Measurements from ENCODE around the gene AOPEP.

AOPEP gene

GRCh38 chr9:95130484-95130883 is 404.0 kb downstream of the AOPEP start:
- no peak for DNase-seq

GRCh38 chr9:95131023-95131943 is 404.8 kb downstream of the AOPEP start:
- DNase-seq, result peak; percentile 32

DNA sequence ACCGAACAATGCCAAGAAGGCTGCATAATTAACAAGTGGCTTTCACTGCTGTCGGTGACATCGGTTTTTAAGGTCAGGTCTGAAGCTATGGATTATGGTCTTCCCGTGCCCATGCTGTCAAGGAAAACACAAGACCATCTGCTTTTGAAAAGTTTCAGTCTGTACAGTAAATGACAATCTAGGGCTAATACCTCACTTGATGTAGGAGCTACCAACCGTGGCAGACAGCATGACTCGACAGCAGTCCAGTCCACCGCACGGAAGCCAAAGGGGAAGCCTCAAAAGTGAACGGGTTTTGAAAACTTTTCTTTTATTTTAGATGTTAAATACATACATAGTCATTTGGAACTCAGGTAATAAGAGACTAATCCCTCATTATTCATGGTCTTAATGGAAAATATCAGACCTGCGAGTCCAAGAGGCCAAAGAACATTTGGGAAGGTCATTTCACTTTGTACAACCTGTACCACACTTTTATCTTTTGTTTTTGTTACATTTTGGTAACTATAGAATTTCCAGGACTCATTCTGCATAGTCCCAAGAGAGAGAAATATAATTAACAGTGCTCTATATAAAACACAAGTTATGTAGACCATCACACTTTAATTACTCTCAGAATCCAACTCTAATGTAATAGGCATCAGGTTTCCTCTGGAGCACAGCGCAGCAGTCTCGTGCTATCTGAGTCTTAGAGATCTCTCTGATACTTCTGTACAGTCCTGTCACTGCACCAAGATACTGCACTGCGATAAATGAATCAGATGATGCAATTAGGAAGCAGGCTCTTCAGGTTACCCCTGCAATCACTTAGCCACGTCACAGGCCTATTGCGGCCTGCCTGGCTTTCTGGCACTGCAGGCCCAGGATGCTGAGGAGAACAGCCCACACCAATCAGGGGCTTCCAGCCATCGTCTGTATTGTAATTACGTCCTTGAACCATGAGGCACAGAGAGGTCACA is 406.1 kb downstream of the AOPEP start:
- no peak for DNase-seq

- DNase-seq, result no peak
Measured at GRCh38 chr9:95133325-95133705, 406.8 kb downstream of the AOPEP start.

- DNase-seq, result no peak
Measured at GRCh38 chr9:95134457-95134881, 408.0 kb downstream of the AOPEP start.

DNA sequence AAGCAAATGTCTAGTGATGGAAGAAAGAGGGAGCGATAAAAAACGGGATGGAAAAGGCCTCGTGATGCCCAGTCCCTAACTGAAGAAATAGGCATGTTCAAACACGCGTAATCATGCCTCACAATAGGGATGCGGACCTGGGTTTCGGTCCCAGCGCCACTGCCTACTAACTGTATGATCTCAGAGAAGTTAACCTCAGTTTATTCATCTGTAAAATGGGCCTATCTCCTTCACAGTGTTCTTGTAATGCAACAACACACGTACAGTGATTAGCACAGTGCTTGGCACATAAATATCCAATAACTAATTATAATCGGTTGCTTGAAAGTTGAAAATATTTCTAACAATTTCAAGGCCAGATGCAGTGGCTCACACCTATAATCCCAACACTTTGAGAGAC is 409.3 kb downstream of the AOPEP start:
- no peak for DNase-seq
